ENCODE measurements around the gene SOX13. TPM values are rescaled to one million over a fixed set of nuclear protein-coding genes. Genes with fewer than 3 reads are reported as not detected.

The SOX13 gene
- total RNA-seq, 1 donor from 2014 or later: 12.5 TPM

- Mint-ChIP-seq H3K27ac (ENCODE audit: unreplicated experiment) (no peak overlapping the region), H3K4me1 (ENCODE audit: unreplicated experiment) (peaks cover 23% of the 10 kb centered on the region), H3K36me3 (ENCODE audit: unreplicated experiment) (no peaks in the 10 kb centered on the region), H3K9me3 (ENCODE audit: unreplicated experiment) (no peaks in the 10 kb centered on the region), H3K4me3 (ENCODE audit: unreplicated experiment) (no peak overlapping the region), H3K27me3 (ENCODE audit: unreplicated experiment) (no peaks in the 10 kb centered on the region)
- DNase-seq (ENCODE audit: extremely low spot score, unreplicated experiment): no peak
- no peak for TF ChIP-seq CTCF (IDR thresholded peaks at IDR 0.05)
Measured at GRCh38 chr1:204102029-204102611, 29.2 kb downstream of the SOX13 start.

GRCh38 chr1:204102739-204103430, 30.0 kb downstream of the SOX13 start:
- peaks cover 23% of the 10 kb centered on the region for H3K4me1 Mint-ChIP-seq (ENCODE audit: unreplicated experiment)
- DNase-seq (ENCODE audit: extremely low spot score, unreplicated experiment): no peak
- no peak overlapping the region for H3K27ac Mint-ChIP-seq (ENCODE audit: unreplicated experiment)
- no peaks in the 10 kb centered on the region for H3K9me3 Mint-ChIP-seq (ENCODE audit: unreplicated experiment)
- no peaks in the 10 kb centered on the region for H3K27me3 Mint-ChIP-seq (ENCODE audit: unreplicated experiment)
- no peak for TF ChIP-seq CTCF (IDR thresholded peaks at IDR 0.05)
- no peak overlapping the region for H3K4me3 Mint-ChIP-seq (ENCODE audit: unreplicated experiment)
- H3K36me3 Mint-ChIP-seq (ENCODE audit: unreplicated experiment): no peaks in the 10 kb centered on the region

- H3K4me1 Mint-ChIP-seq (ENCODE audit: unreplicated experiment): peaks cover 23% of the 10 kb centered on the region
- DNase-seq (ENCODE audit: extremely low spot score, unreplicated experiment): no peak
- H3K27me3 Mint-ChIP-seq (ENCODE audit: unreplicated experiment): no peaks in the 10 kb centered on the region
- TF ChIP-seq CTCF (IDR thresholded peaks at IDR 0.05): no peak
- no peaks in the 10 kb centered on the region for H3K9me3 Mint-ChIP-seq (ENCODE audit: unreplicated experiment)
- H3K36me3 Mint-ChIP-seq (ENCODE audit: unreplicated experiment): no peaks in the 10 kb centered on the region
- no peak overlapping the region for H3K27ac Mint-ChIP-seq (ENCODE audit: unreplicated experiment)
- H3K4me3 Mint-ChIP-seq (ENCODE audit: unreplicated experiment): no peak overlapping the region
Measured at GRCh38 chr1:204103431-204103741, 30.5 kb downstream of the SOX13 start.

GRCh38 chr1:204104331-204105130, 31.6 kb downstream of the SOX13 start:
- Mint-ChIP-seq H3K4me3 (ENCODE audit: unreplicated experiment) (no peak overlapping the region), H3K4me1 (ENCODE audit: unreplicated experiment) (peaks cover 25% of the 10 kb centered on the region), H3K36me3 (ENCODE audit: unreplicated experiment) (no peaks in the 10 kb centered on the region), H3K9me3 (ENCODE audit: unreplicated experiment) (no peaks in the 10 kb centered on the region), H3K27ac (ENCODE audit: unreplicated experiment) (peak overlapping the region; percentile 36), H3K27me3 (ENCODE audit: unreplicated experiment) (no peaks in the 10 kb centered on the region)
- no peak for TF ChIP-seq CTCF (IDR thresholded peaks at IDR 0.05)
- DNase-seq (ENCODE audit: extremely low spot score, unreplicated experiment): no peak

- no peak for DNase-seq (ENCODE audit: extremely low spot score, unreplicated experiment)
- H3K27ac Mint-ChIP-seq (ENCODE audit: unreplicated experiment): peak overlapping the region; percentile 36
- H3K4me1 Mint-ChIP-seq (ENCODE audit: unreplicated experiment): peaks cover 25% of the 10 kb centered on the region
- H3K27me3 Mint-ChIP-seq (ENCODE audit: unreplicated experiment): no peaks in the 10 kb centered on the region
- H3K4me3 Mint-ChIP-seq (ENCODE audit: unreplicated experiment): no peak overlapping the region
- no peak for TF ChIP-seq CTCF (IDR thresholded peaks at IDR 0.05)
- no peaks in the 10 kb centered on the region for H3K36me3 Mint-ChIP-seq (ENCODE audit: unreplicated experiment)
- H3K9me3 Mint-ChIP-seq (ENCODE audit: unreplicated experiment): no peaks in the 10 kb centered on the region
Measured at GRCh38 chr1:204105131-204105515, 32.2 kb downstream of the SOX13 start.

Data from osteocyte (in vitro differentiated cells).